ENCODE results near the gene SCFD2.

The SCFD2 gene

DNA sequence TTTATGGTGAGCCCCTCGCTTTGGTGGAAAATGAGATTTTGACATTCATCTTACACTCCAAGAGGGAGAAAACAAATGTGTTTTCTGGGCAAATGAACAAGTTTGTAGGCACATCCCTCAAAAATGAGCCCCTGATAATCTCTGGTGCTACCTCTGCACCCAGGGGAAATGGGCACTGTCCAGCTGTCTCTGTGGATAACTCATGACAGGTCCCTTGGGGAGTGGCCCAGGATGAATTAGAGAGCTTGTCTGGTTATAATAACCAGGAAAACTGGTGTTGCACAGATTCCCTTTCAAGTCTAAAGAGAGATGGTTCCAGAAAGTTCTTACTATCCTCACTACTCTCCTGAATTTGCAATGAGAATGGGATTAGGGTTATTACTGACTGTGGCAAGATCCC, 496.2 kb downstream of the SCFD2 start:
- no peak overlapping the region for H3K4me2 ChIP-seq (ENCODE audit: insufficient read depth, low read length)
- no peaks in the 10 kb centered on the region for H3K27me3 ChIP-seq (ENCODE audit: insufficient read depth, low read length, poor library complexity)
- no peak overlapping the region for H3K4me3 ChIP-seq (ENCODE audit: low read depth in 1 of 2, low read length in 2 of 2)
- no peak overlapping the region for H2AFZ ChIP-seq (ENCODE audit: low read depth, low read length)
- H4K20me1 ChIP-seq (ENCODE audit: insufficient read depth, low read length): no peaks in the 10 kb centered on the region
- no peak overlapping the region for H3K9ac ChIP-seq (ENCODE audit: low read depth, low read length)
- H3K79me2 ChIP-seq (ENCODE audit: insufficient read depth, low read length): no peaks in the 10 kb centered on the region
- no peak for DNase-seq
- TF ChIP-seq, protein P1, sequence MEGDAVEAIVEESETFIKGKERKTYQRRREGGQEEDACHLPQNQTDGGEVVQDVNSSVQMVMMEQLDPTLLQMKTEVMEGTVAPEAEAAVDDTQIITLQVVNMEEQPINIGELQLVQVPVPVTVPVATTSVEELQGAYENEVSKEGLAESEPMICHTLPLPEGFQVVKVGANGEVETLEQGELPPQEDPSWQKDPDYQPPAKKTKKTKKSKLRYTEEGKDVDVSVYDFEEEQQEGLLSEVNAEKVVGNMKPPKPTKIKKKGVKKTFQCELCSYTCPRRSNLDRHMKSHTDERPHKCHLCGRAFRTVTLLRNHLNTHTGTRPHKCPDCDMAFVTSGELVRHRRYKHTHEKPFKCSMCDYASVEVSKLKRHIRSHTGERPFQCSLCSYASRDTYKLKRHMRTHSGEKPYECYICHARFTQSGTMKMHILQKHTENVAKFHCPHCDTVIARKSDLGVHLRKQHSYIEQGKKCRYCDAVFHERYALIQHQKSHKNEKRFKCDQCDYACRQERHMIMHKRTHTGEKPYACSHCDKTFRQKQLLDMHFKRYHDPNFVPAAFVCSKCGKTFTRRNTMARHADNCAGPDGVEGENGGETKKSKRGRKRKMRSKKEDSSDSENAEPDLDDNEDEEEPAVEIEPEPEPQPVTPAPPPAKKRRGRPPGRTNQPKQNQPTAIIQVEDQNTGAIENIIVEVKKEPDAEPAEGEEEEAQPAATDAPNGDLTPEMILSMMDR (IDR thresholded peaks at IDR 0.05; ENCODE audit: borderline replicate concordance, extremely low read depth, low read length, poor library complexity, severe bottlenecking): no peak
- no peak for TF ChIP-seq EZH2 (IDR thresholded peaks at IDR 0.05; ENCODE audit: borderline replicate concordance, low read depth, low read length, severe bottlenecking)
- no peaks in the 10 kb centered on the region for H3K4me1 ChIP-seq (ENCODE audit: insufficient read depth, low read length)
- no peaks in the 10 kb centered on the region for H3K36me3 ChIP-seq (ENCODE audit: insufficient read depth, low read length)
- no peaks in the 10 kb centered on the region for H3K9me3 ChIP-seq (ENCODE audit: insufficient read depth, low read length, severe bottlenecking)
- no peak for ATAC-seq (ENCODE audit: insufficient read depth, low read depth)
- no peak overlapping the region for H3K27ac ChIP-seq (ENCODE audit: low read length)

GRCh38 chr4:52869196-52869595, 496.7 kb downstream of the SCFD2 start:
- no peaks in the 10 kb centered on the region for H3K9me3 ChIP-seq (ENCODE audit: insufficient read depth, low read length, severe bottlenecking)
- no peak overlapping the region for H3K4me2 ChIP-seq (ENCODE audit: insufficient read depth, low read length)
- no peak overlapping the region for H2AFZ ChIP-seq (ENCODE audit: low read depth, low read length)
- ATAC-seq (ENCODE audit: insufficient read depth, low read depth): no peak
- no peak overlapping the region for H3K9ac ChIP-seq (ENCODE audit: low read depth, low read length)
- no peaks in the 10 kb centered on the region for H3K36me3 ChIP-seq (ENCODE audit: insufficient read depth, low read length)
- H3K79me2 ChIP-seq (ENCODE audit: insufficient read depth, low read length): no peaks in the 10 kb centered on the region
- H3K27me3 ChIP-seq (ENCODE audit: insufficient read depth, low read length, poor library complexity): no peaks in the 10 kb centered on the region
- no peaks in the 10 kb centered on the region for H3K4me1 ChIP-seq (ENCODE audit: insufficient read depth, low read length)
- H4K20me1 ChIP-seq (ENCODE audit: insufficient read depth, low read length): no peaks in the 10 kb centered on the region
- TF ChIP-seq EZH2 (IDR thresholded peaks at IDR 0.05; ENCODE audit: borderline replicate concordance, low read depth, low read length, severe bottlenecking): no peak
- TF ChIP-seq, protein P1 (IDR thresholded peaks at IDR 0.05; ENCODE audit: borderline replicate concordance, extremely low read depth, low read length, poor library complexity, severe bottlenecking): no peak
- DNase-seq: no peak
- no peak overlapping the region for H3K4me3 ChIP-seq (ENCODE audit: low read depth in 1 of 2, low read length in 2 of 2)
- H3K27ac ChIP-seq (ENCODE audit: low read length): no peak overlapping the region

DNA sequence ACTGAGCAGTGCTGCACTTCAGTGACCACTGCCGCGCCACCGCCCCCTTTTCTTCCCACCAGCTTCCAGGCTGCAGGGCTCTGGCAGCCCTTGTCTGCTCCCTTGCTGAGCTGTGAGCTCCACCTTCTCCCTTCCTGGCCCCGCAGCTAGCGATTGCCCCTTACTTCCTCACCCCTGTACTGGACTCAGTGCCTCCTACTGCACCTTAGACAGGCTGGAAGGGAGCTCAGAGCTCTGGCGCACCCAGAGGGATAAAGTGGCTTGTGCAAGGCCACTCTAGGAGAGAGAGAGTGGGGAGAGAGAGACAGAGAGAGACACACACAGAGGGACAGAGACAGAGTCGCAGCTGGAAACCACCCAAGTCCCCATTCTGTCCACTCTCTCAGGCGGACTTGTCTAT, 497.7 kb downstream of the SCFD2 start:
- TF ChIP-seq, protein P1 (IDR thresholded peaks at IDR 0.05; ENCODE audit: borderline replicate concordance, extremely low read depth, low read length, poor library complexity, severe bottlenecking): no peak
- no peak for TF ChIP-seq EZH2 (IDR thresholded peaks at IDR 0.05; ENCODE audit: borderline replicate concordance, low read depth, low read length, severe bottlenecking)
- H3K4me2 ChIP-seq (ENCODE audit: insufficient read depth, low read length): no peak overlapping the region
- H3K9ac ChIP-seq (ENCODE audit: low read depth, low read length): no peak overlapping the region
- no peaks in the 10 kb centered on the region for H3K9me3 ChIP-seq (ENCODE audit: insufficient read depth, low read length, severe bottlenecking)
- no peak overlapping the region for H3K27ac ChIP-seq (ENCODE audit: low read length)
- H3K79me2 ChIP-seq (ENCODE audit: insufficient read depth, low read length): no peaks in the 10 kb centered on the region
- no peaks in the 10 kb centered on the region for H3K27me3 ChIP-seq (ENCODE audit: insufficient read depth, low read length, poor library complexity)
- no peaks in the 10 kb centered on the region for H3K36me3 ChIP-seq (ENCODE audit: insufficient read depth, low read length)
- no peak overlapping the region for H2AFZ ChIP-seq (ENCODE audit: low read depth, low read length)
- no peaks in the 10 kb centered on the region for H4K20me1 ChIP-seq (ENCODE audit: insufficient read depth, low read length)
- no peak overlapping the region for H3K4me3 ChIP-seq (ENCODE audit: low read depth in 1 of 2, low read length in 2 of 2)
- ATAC-seq (ENCODE audit: insufficient read depth, low read depth) (no peak), DNase-seq (no peak)
- H3K4me1 ChIP-seq (ENCODE audit: insufficient read depth, low read length): no peaks in the 10 kb centered on the region

DNA sequence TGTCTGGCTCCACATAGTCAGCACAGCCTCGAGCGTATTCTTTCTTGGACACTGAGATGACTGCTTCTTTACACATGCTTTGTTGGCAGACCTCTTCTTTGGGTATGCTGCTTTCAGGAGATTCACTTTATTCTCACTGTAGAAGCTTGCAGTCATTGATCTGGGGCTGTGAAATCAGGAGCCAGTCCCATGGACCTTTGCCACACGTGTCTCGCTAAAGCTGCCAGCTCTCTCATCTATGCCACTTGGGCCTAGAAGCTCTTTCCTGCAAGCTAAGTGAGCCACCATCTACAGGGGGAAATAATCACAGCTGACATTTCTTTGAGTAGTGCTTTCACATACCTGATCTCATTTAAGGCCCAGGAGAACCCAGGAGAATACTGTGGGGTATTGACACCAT, 498.7 kb downstream of the SCFD2 start:
- ATAC-seq (ENCODE audit: insufficient read depth, low read depth): no peak

More for the DNA sequence above, 498.7 kb downstream of the SCFD2 start:
- no peaks in the 10 kb centered on the region for H3K4me1 ChIP-seq (ENCODE audit: insufficient read depth, low read length)
- no peak for TF ChIP-seq EZH2 (IDR thresholded peaks at IDR 0.05; ENCODE audit: borderline replicate concordance, low read depth, low read length, severe bottlenecking)
- TF ChIP-seq, protein P1 (IDR thresholded peaks at IDR 0.05; ENCODE audit: borderline replicate concordance, extremely low read depth, low read length, poor library complexity, severe bottlenecking): no peak
- H3K27me3 ChIP-seq (ENCODE audit: insufficient read depth, low read length, poor library complexity): no peaks in the 10 kb centered on the region
- no peak overlapping the region for H3K27ac ChIP-seq (ENCODE audit: low read length)
- H3K4me2 ChIP-seq (ENCODE audit: insufficient read depth, low read length): no peak overlapping the region
- no peak overlapping the region for H3K9ac ChIP-seq (ENCODE audit: low read depth, low read length)
- DNase-seq: no peak
- H3K36me3 ChIP-seq (ENCODE audit: insufficient read depth, low read length): no peaks in the 10 kb centered on the region
- no peaks in the 10 kb centered on the region for H4K20me1 ChIP-seq (ENCODE audit: insufficient read depth, low read length)
- no peak overlapping the region for H3K4me3 ChIP-seq (ENCODE audit: low read depth in 1 of 2, low read length in 2 of 2)
- no peak overlapping the region for H2AFZ ChIP-seq (ENCODE audit: low read depth, low read length)
- H3K79me2 ChIP-seq (ENCODE audit: insufficient read depth, low read length): no peaks in the 10 kb centered on the region
- peaks cover 4% of the 10 kb centered on the region for H3K9me3 ChIP-seq (ENCODE audit: insufficient read depth, low read length, severe bottlenecking)

Measured in DND-41 (cell line).